DOHH2 (cell line): ENCODE results near the gene NPRL2.
A peak's percentile ranks its signal among the peaks of the same experiment; 100 is the strongest.

ENCODE experiments used
- H3F3A ChIP-seq: fragments of 200-600 bp; sonication (generic), shearing (Covaris generic); 2 replicates; pipeline ENCODE4 v1.6.0; 2016; ENCODE audit warnings: antibody characterized with exemption, mild to moderate bottlenecking; ENCODE audit not compliant: control insufficient read depth, insufficient read depth
- H3K27ac ChIP-seq: fragments of 200-600 bp; sonication (generic); 2 replicates; pipeline ENCODE4 v1.5.1; 2014; ENCODE audit warnings: low read depth, mild to moderate bottlenecking, low read length, moderate library complexity
- H3K27me3 ChIP-seq: fragments of 200-600 bp; sonication (generic); 2 replicates; pipeline ENCODE4 v1.6.1; 2014; ENCODE audit warnings: mild to moderate bottlenecking, low read length, mixed read lengths; ENCODE audit not compliant: control insufficient read depth
- H3K36me3 ChIP-seq: fragments of 200-600 bp; sonication (generic); 2 replicates; pipeline ENCODE4 v1.6.1; 2014; ENCODE audit warnings: mild to moderate bottlenecking, low read length, moderate library complexity, mixed read lengths; ENCODE audit not compliant: control insufficient read depth
- H3K4me1 ChIP-seq: fragments of 200-600 bp; sonication (generic); 2 replicates; pipeline ENCODE4 v1.6.1; 2014; ENCODE audit warnings: mild to moderate bottlenecking, low read length, mixed read lengths; ENCODE audit not compliant: control insufficient read depth
- H3K4me2 ChIP-seq: fragments of 200-600 bp; sonication (generic); 2 replicates; pipeline ENCODE4 v1.6.0; 2014; ENCODE audit warnings: mild to moderate bottlenecking, low read length, moderate library complexity
- H3K4me3 ChIP-seq: fragments of 200-600 bp; sonication (generic); 2 replicates; pipeline ENCODE4 v1.5.1; 2014; ENCODE audit warnings: mild to moderate bottlenecking, low read length, mixed read lengths
- H3K79me2 ChIP-seq: fragments of 200-600 bp; sonication (generic); 2 replicates; pipeline ENCODE4 v1.6.1; 2014; ENCODE audit warnings: mild to moderate bottlenecking, low read length, mixed read lengths; ENCODE audit not compliant: control insufficient read depth
- H3K9me2 ChIP-seq: fragments of 200-600 bp; sonication (generic); replicated peaks from 2 replicates; pipeline ENCODE4 v1.6.1; 2014; ENCODE audit warnings: mild to moderate bottlenecking, low read length, mixed read lengths; ENCODE audit not compliant: control insufficient read depth
- H3K9me3 ChIP-seq: fragments of 200-600 bp; sonication (generic); 2 replicates; pipeline ENCODE4 v1.6.1; 2014; ENCODE audit warnings: antibody characterized with exemption, low read length, mixed read lengths; ENCODE audit not compliant: control insufficient read depth, insufficient read depth
- H4K20me1 ChIP-seq: fragments of 200-600 bp; sonication (generic); 2 replicates; pipeline ENCODE4 v1.6.0; 2014; ENCODE audit warnings: low read depth, mild to moderate bottlenecking, antibody characterized with exemption, low read length, moderate library complexity; ENCODE audit not compliant: control insufficient read depth, insufficient read depth
- CTCF ChIP-seq: fragments of 200-600 bp; sonication (generic); IDR thresholded peaks from one replicate; pipeline ENCODE4 v1.5.1; 2014; ENCODE audit warnings: antibody characterized with exemption, mild to moderate bottlenecking, low read depth, low read length; ENCODE audit not compliant: poor library complexity, severe bottlenecking
- EZH2phosphoT487 ChIP-seq: fragments of 200-600 bp; sonication (generic); IDR thresholded peaks from 2 replicates; pipeline ENCODE4 v1.6.1; 2017; ENCODE audit warnings: borderline replicate concordance, mild to moderate bottlenecking, antibody characterized with exemption, low read length, moderate library complexity, mixed read lengths

The NPRL2 gene

GRCh38 chr3:50369012-50369670 is 18.6 kb upstream of the NPRL2 start:
- H3K9me2 ChIP-seq: no peaks in the 10 kb centered on the region
- H3K4me3 ChIP-seq: no peak overlapping the region
- H3K27ac ChIP-seq: no peak overlapping the region
- no peaks in the 10 kb centered on the region for H3K79me2 ChIP-seq
- H3K4me2 ChIP-seq: no peak overlapping the region
- H3K9me3 ChIP-seq: no peaks in the 10 kb centered on the region
- no peaks in the 10 kb centered on the region for H3K36me3 ChIP-seq
- peaks cover 10% of the 10 kb centered on the region for H3K4me1 ChIP-seq
- H3K27me3 ChIP-seq: peaks cover 15% of the 10 kb centered on the region
- H4K20me1 ChIP-seq: no peaks in the 10 kb centered on the region
- no peaks in the 10 kb centered on the region for H3F3A ChIP-seq
- TF ChIP-seq CTCF (no peak), EZH2phosphoT487 (no peak)

DNA sequence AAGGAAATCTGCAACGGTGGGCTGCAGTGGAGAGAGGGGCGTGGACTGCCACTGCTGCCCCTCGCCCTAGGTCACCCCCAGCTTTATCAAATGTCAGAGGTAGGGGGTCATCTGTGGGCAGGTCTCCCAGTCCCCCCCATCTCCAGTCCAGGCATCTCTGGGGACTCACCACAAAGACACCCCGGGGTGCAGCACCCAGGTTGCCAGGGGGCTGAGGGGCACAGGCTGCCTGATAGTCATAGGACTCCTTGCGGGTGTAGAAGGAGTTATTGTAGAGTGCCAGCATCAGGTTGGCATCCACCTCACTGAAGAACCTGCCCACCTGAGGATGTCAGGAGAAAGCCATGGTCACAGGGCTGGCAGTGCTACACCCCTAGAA is 15.3 kb upstream of the NPRL2 start:
- no peaks in the 10 kb centered on the region for H3F3A ChIP-seq
- no peak for TF ChIP-seq CTCF
- TF ChIP-seq EZH2phosphoT487: no peak
- H3K9me3 ChIP-seq: no peaks in the 10 kb centered on the region
- peak overlapping the region; percentile 84 for H3K4me2 ChIP-seq
- peaks cover 10% of the 10 kb centered on the region for H3K4me1 ChIP-seq
- no peaks in the 10 kb centered on the region for H3K9me2 ChIP-seq
- H3K27ac ChIP-seq: no peak overlapping the region
- H4K20me1 ChIP-seq: no peaks in the 10 kb centered on the region
- peaks cover 8% of the 10 kb centered on the region for H3K27me3 ChIP-seq
- H3K36me3 ChIP-seq: no peaks in the 10 kb centered on the region
- peak overlapping the region; percentile 72 for H3K4me3 ChIP-seq
- no peaks in the 10 kb centered on the region for H3K79me2 ChIP-seq

DNA sequence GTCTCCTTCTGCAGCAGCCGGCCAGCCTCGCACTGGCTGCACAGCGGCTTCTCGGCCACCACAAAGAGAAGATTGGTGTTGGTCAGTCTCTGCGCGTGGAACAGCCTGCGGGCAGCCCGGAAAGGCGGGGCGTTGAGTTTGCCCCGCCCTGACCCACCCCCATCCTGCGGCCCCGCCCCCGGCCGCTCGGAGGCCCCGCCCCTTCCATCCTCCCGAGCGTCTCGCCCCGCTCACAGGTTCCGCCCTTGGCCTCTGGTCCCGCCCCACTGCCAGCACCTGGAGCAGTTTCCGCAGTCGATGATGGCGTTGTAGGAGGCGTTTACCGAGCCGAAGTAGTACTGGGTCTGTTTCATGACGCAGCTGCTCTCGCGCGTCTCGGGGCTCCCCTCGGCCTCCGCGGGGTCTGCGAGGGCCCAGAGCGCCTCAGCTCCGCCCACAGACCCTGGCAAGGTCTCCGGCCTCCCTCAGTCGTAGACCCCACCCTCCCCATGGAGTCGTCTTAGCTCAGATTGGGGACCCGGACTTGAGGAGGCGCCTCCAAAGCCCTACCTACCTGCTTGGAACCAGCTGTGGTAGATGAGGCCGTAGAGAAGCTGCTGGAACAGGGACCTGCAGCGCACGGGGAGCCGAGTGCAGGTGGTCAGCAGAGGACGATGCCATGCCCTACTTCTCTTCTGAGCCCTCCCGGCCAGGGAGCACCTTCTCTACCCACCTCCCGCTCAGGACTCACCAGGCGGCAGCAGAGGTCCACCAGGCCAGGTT is 14.7 kb upstream of the NPRL2 start:
- Histone ChIP-seq H3K27ac (no peak overlapping the region), H3K27me3 (peaks cover 8% of the 10 kb centered on the region), H3K9me2 (no peaks in the 10 kb centered on the region), H4K20me1 (no peaks in the 10 kb centered on the region), H3K4me2 (peak overlapping the region; percentile 84), H3K4me3 (peak overlapping the region; percentile 72), H3K4me1 (peaks cover 10% of the 10 kb centered on the region), H3K36me3 (no peaks in the 10 kb centered on the region), H3K9me3 (no peaks in the 10 kb centered on the region), H3K79me2 (no peaks in the 10 kb centered on the region), H3F3A (no peaks in the 10 kb centered on the region)
- TF ChIP-seq CTCF: no peak
